ENCODE data around the gene GRAMD4.

Gene GRAMD4

DNA sequence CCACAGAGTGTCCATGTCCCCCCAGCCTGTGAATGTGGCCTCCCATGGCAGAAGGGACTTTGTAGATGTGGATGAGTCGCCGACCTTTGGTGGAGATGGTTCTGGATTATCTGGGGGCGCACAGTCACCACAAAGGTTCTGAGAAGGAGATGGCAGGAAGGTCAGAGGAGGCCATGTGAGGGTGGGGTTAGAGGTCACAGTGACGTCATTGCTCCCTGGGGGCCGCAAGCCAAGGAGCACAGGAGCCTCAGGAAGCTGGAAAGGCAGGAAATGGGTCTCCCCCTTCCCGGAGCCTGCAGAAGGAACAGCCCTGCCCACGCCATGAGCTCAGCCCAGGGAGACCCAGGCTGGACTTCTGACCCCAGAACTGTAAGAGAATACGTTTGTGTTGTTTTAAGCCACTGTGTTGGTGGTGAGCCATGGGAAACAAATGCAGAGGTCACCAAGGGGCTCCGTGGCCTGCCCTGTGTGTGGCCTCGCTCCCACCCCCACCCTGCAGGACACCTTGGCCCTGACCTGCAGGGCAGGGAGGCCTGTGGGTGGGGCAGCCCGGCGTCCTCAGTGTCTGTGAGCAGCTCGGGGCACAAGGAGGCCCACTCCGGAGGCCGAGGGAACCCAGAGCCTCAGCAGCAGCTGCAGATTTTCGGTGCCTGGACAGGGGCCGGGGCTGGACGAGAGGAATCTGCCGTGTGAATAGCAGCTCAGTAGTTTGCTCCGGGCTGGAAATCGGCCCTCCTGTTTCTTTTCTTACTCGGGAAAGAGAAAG lies 32.1 kb downstream of the GRAMD4 start:
- DNase-seq (ENCODE audit: insufficient read length, low spot score) (no peak), FAIRE-seq (no peak)
- TF ChIP-seq POU2F2 (IDR thresholded peaks at IDR 0.05; ENCODE audit: low read depth, low read length) (no peak), POLR2A (IDR thresholded peaks at IDR 0.05; ENCODE audit: low read depth, low read length) (no peak), POLR2AphosphoS5 (IDR thresholded peaks at IDR 0.05; ENCODE audit: low read depth, low read length) (no peak), SPI1 (IDR thresholded peaks at IDR 0.05; ENCODE audit: low read depth, low read length) (no peak), TAF1 (IDR thresholded peaks at IDR 0.05; ENCODE audit: low read depth, low read length) (no peak), PAX5 (IDR thresholded peaks at IDR 0.05; ENCODE audit: insufficient read depth, low read length, severe bottlenecking) (no peak)

DNA sequence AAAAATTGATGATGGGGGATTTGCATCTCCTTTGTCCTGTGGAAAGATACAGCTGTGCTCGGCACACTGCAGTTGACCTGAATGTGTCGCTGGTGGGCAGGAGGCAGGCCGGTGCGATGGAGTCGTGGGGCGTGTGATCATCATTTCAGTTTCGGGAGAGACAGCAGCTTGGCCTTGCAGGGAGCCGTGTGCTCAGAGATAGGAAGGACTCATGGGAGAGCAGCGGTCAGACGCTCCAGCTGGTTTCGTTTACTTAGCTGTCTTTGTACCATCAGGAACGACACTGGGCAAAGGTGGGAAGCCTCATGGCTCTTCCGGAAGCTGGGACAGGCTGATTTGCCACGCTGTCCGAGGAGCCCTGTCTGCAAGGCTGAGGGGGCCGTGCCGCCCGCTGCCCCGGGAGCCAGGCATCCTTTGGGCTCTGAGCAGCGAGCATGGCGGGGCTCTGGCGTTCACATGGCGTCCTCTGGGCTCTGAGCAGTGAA lies 32.7 kb downstream of the GRAMD4 start:
- FAIRE-seq = no peak
- DNase-seq (ENCODE audit: insufficient read length, low spot score) = no peak
- TF ChIP-seq SPI1 (IDR thresholded peaks at IDR 0.05; ENCODE audit: low read depth, low read length) (no peak), POLR2A (IDR thresholded peaks at IDR 0.05; ENCODE audit: low read depth, low read length) (no peak), POLR2AphosphoS5 (IDR thresholded peaks at IDR 0.05; ENCODE audit: low read depth, low read length) (no peak), PAX5 (IDR thresholded peaks at IDR 0.05; ENCODE audit: insufficient read depth, low read length, severe bottlenecking) (no peak), TAF1 (IDR thresholded peaks at IDR 0.05; ENCODE audit: low read depth, low read length) (no peak), POU2F2 (IDR thresholded peaks at IDR 0.05; ENCODE audit: low read depth, low read length) (no peak)

DNA sequence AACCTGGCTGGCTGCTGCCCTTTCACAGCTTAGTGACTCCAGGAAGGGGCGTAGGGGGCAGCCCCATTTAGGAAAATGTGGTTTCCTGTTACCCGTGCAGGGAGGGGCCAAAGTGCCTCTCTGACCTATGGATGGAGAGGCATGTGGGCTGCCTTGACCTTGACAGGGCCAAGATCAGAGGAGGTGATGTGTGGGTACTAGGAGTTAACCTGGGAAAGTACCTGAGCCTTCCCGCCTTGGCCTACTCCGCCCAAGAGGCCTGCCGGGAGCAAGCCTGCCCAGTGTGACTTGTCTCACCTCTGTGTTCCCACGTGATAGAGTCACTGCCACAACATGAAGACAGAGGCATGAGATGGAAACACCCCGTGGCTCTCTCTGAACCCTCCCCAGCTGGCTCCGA lies 33.4 kb downstream of the GRAMD4 start:
- FAIRE-seq (peak; percentile 83), DNase-seq (ENCODE audit: insufficient read length, low spot score) (peak; percentile 60)
- TF ChIP-seq TAF1 (IDR thresholded peaks at IDR 0.05; ENCODE audit: low read depth, low read length) (no peak), PAX5 (IDR thresholded peaks at IDR 0.05; ENCODE audit: insufficient read depth, low read length, severe bottlenecking) (no peak), SPI1 (IDR thresholded peaks at IDR 0.05; ENCODE audit: low read depth, low read length) (no peak), POU2F2 (IDR thresholded peaks at IDR 0.05; ENCODE audit: low read depth, low read length) (no peak), POLR2AphosphoS5 (IDR thresholded peaks at IDR 0.05; ENCODE audit: low read depth, low read length) (no peak), POLR2A (IDR thresholded peaks at IDR 0.05; ENCODE audit: low read depth, low read length) (no peak)

DNA sequence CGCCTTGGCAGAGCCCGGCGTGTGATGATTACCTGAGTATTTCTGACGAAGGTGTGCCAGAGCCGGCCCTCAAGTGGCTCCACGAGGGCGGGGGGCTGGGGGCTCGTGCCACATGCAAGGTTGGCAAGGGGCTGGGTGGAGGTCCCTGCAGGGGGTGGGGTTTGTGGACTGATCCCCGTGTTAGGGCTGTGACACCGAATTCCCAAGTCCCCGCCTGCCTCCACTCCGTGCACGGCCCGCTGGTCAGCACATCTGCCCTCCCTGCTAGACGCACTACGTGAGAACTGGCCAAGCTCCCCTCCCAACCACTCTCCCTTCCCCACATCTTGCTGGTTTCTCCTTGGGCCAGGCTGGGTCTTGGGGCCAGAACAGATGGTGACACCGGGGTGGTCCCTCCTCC lies 34.2 kb downstream of the GRAMD4 start:
- no peak for TF ChIP-seq TAF1 (IDR thresholded peaks at IDR 0.05; ENCODE audit: low read depth, low read length)
- no peak for TF ChIP-seq POLR2A (IDR thresholded peaks at IDR 0.05; ENCODE audit: low read depth, low read length)
- no peak for TF ChIP-seq POU2F2 (IDR thresholded peaks at IDR 0.05; ENCODE audit: low read depth, low read length)
- TF ChIP-seq PAX5 (IDR thresholded peaks at IDR 0.05; ENCODE audit: insufficient read depth, low read length, severe bottlenecking) = no peak
- TF ChIP-seq POLR2AphosphoS5 (IDR thresholded peaks at IDR 0.05; ENCODE audit: low read depth, low read length) = no peak
- TF ChIP-seq SPI1 (IDR thresholded peaks at IDR 0.05; ENCODE audit: low read depth, low read length) = no peak
- FAIRE-seq (no peak), DNase-seq (ENCODE audit: insufficient read length, low spot score) (no peak)

DNA sequence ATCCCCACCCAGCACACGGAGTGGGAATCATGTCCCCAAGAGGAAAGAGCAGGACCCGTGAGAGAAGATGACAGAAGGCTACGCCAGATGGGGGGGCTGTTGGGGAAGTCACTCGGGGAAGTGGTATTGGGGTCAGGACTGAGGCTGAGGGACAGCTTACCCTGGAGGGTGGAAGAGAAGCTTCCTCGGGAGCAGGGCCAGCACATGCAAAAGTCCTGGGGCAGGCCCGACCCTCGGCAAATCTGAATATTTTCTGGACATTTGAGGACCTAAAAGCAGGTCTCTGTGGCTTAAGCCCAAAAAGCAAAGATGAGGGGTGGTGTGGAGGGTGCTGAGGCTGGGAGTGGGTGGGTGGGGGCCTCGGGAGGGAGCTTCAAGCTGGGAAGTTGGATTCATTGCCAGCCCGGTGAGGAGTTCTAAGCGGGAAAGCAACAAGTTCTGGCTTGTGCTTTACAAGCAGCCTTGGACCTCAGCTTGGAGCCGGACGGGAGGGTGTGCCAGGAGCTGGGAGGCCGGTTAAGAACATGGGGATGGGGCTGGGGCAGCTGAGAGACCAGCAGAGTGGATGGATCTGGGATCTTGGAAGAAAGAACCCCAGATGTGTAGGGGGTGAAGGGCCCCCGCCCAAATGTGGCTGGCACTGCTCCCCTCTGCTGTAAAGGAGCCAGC lies 34.9 kb downstream of the GRAMD4 start:
- TF ChIP-seq SPI1 (IDR thresholded peaks at IDR 0.05; ENCODE audit: low read depth, low read length) = no peak
- no peak for TF ChIP-seq TAF1 (IDR thresholded peaks at IDR 0.05; ENCODE audit: low read depth, low read length)
- no peak for TF ChIP-seq POLR2A (IDR thresholded peaks at IDR 0.05; ENCODE audit: low read depth, low read length)
- TF ChIP-seq POU2F2 (IDR thresholded peaks at IDR 0.05; ENCODE audit: low read depth, low read length) = no peak
- TF ChIP-seq PAX5 (IDR thresholded peaks at IDR 0.05; ENCODE audit: insufficient read depth, low read length, severe bottlenecking) = no peak
- TF ChIP-seq POLR2AphosphoS5 (IDR thresholded peaks at IDR 0.05; ENCODE audit: low read depth, low read length) = no peak
- no peak for DNase-seq (ENCODE audit: insufficient read length, low spot score)
- no peak for FAIRE-seq

DNA sequence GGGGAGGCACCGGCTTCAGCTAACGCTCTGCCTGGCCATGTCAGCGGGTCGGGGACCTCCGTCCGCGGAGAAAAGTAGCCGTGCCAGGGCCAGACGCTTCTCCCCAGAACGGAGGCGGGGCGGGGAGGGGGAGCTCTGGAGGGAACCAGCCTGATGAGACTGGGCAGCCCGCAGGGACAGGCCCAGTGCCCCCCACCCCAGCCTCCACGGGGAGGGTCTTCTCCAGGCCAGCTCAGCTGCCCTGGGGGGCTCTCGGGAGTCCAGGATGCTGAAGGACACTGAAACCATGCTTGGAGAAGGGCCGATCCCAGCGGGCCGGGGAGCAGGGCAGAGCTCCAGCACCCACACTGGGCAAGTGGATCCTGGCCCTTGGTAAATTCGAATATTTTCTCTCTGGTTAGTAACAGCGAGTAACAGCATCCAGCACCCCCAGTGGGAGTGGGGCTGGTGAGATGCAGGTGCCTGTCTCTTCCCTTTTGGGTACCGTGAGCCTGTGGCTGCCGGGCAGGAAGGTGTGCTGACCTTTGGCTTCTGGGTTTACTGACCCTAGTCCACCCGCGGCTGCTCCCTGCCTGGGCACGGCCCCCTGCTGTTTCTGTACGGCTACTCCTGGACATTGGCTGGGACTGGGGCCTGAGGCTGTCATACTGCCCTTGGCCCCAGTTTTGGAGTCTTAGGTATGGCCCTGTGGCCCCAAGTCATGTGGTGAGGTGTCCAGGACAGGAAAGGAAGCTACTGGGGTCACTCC lies 35.8 kb downstream of the GRAMD4 start:
- FAIRE-seq (no peak), DNase-seq (ENCODE audit: insufficient read length, low spot score) (no peak)
- TF ChIP-seq PAX5 (IDR thresholded peaks at IDR 0.05; ENCODE audit: insufficient read depth, low read length, severe bottlenecking) = no peak
- TF ChIP-seq TAF1 (IDR thresholded peaks at IDR 0.05; ENCODE audit: low read depth, low read length) = no peak
- TF ChIP-seq SPI1 (IDR thresholded peaks at IDR 0.05; ENCODE audit: low read depth, low read length) = no peak
- TF ChIP-seq POU2F2 (IDR thresholded peaks at IDR 0.05; ENCODE audit: low read depth, low read length) = no peak
- TF ChIP-seq POLR2A (IDR thresholded peaks at IDR 0.05; ENCODE audit: low read depth, low read length) = no peak

DNA sequence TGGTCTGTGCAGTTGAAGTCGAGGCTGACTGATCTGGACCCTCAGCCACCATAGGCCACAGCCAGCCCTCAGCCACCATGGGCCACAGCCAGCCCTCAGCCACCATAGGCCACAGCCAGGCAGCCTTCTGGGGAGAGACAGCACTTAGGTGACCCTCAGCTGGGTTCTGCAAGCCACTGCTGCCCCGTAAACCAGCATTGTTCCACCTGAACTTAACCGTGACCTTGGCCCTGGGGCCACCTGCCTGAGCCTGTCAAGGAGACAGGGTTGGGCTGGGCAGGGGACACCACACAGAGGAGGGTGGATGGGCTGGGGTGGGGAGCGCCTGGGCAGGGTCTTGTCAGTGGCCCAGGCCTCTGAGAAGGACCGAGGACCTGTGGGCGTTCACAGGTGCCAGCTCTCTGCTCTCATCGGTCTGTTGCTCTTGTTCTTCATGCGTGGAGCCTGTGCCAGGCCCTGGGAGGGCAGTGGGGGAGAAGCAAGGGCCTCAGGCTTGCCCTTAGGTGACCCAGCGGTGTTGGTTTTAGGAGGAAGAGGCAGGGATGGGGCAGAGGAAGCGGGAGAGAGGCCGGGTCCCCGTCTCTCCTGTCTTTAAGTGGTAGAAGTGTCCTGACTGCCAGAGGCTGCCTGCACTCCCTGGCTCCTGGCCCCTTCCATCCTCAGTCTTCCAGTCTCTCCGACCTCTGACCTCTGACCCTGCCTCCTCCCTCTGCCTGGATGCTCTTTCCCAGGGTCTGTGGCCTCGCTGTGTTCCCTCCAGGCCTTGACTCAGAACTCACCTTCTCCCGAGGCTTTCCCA lies 36.9 kb downstream of the GRAMD4 start:
- TF ChIP-seq PAX5 (IDR thresholded peaks at IDR 0.05; ENCODE audit: insufficient read depth, low read length, severe bottlenecking) (no peak), SPI1 (IDR thresholded peaks at IDR 0.05; ENCODE audit: low read depth, low read length) (no peak), TAF1 (IDR thresholded peaks at IDR 0.05; ENCODE audit: low read depth, low read length) (no peak)
- DNase-seq (ENCODE audit: insufficient read length, low spot score) = no peak
- FAIRE-seq = no peak

DNA sequence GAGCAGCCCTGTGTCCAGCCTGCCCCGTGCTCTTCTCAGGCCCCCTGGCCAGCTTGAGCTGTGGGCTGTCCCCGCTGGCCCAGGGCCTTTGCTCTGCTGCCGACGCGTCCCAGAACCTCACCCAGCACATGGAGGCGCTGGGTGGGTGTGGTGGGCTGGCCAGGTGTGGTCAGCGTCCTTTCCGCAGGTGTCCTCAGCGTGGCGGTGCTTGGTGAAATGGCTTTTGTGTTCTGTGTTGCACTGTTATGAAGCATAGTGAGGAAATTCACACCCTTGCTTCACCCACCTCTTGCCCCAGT lies 37.4 kb downstream of the GRAMD4 start:
- DNase-seq (ENCODE audit: insufficient read length, low spot score) (no peak), FAIRE-seq (no peak)
- no peak for TF ChIP-seq SPI1 (IDR thresholded peaks at IDR 0.05; ENCODE audit: low read depth, low read length)
- TF ChIP-seq TAF1 (IDR thresholded peaks at IDR 0.05; ENCODE audit: low read depth, low read length) = no peak
- TF ChIP-seq POLR2AphosphoS5 (IDR thresholded peaks at IDR 0.05; ENCODE audit: low read depth, low read length) = no peak
- no peak for TF ChIP-seq POLR2A (IDR thresholded peaks at IDR 0.05; ENCODE audit: low read depth, low read length)
- TF ChIP-seq PAX5 (IDR thresholded peaks at IDR 0.05; ENCODE audit: insufficient read depth, low read length, severe bottlenecking) = no peak
- TF ChIP-seq POU2F2 (IDR thresholded peaks at IDR 0.05; ENCODE audit: low read depth, low read length) = no peak

Data from GM12891 (cell line).